Activated CD4-positive, alpha-beta T cell treated with anti-CD3 and anti-CD28 coated beads, Interleukin-10, Interleukin-2, amounts not matched to agents 100 ng/mL and 50 ng/mL, durations not matched to agents 16 hours and 8 hours (primary cell): ENCODE data around the gene CACNA1S.

Source experiments
- DNase-seq: peaks from one replicate; pipeline ENCODE4 v3.0.0-alpha.2; 2020

CACNA1S gene

DNA sequence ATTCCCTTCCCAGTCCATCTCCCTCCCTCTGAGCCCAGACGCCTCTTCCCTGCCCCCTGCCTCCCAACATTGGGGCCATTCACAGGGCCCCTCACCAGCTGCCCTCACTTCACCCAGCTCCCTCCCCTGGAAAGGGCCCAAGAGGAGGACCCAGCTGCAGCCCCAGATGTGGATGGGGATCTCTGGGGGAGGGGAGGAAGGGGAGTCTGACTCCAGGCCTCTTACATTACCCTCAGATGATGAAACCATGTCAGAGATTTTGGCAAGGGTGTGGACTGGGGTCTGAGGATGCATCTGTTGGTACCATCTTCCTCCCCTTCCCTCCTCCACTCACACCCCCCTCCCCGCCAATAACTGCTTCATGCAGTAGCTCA lies 87.6 kb downstream of the CACNA1S start:
- peak; percentile 31 for DNase-seq

DNA sequence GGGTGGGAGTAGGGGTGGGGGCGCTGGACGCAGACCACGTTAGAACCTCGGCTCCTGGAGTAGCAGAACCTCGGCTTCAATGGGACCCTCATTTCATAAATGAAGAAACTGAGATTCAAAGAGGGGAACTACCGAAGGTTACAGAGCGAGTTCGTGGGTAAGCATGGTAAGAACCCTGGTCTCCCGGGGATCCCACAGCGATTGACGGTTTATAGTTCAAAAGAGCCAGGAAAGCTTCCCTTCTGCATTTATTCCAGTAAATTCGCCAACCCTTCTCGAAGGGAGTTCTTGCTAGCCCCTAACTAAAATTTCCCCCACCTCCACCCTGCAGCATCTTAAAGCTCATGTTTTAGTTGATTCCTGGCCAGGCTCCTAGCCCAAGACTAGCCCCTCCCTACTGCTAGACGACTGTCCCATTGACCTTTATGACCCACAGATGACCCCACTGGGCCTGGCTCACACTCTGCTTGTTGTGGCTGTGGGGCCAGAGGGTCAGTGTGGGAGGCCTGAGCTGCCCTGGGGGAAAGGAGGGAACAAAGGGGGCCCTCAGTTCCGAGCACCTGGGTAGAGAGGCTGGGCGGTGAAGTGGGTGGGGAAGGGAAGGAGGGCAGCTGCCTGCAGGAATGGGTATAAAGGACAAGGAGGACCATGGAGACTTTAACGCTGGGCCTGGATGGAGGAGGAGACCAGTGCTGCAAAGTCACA lies 88.2 kb downstream of the CACNA1S start:
- no peak for DNase-seq

GRCh38 chr1:201023517-201023902 lies 88.7 kb downstream of the CACNA1S start, which contains the start of gene KIF21B:
TSS of gene KIF21B (minus strand) at chr1:201023714. CDS start at chr1:201023383, 331 bp downstream.
- peak; percentile 96 for DNase-seq

- DNase-seq = peak; percentile 66
Measured at GRCh38 chr1:201022820-201023516, 89.3 kb downstream of the CACNA1S start.

- DNase-seq = peak; percentile 21
Measured at GRCh38 chr1:201022493-201022819, 89.8 kb downstream of the CACNA1S start.

GRCh38 chr1:201021630-201022492 lies 90.4 kb downstream of the CACNA1S start:
- peak; percentile 31 for DNase-seq

DNA sequence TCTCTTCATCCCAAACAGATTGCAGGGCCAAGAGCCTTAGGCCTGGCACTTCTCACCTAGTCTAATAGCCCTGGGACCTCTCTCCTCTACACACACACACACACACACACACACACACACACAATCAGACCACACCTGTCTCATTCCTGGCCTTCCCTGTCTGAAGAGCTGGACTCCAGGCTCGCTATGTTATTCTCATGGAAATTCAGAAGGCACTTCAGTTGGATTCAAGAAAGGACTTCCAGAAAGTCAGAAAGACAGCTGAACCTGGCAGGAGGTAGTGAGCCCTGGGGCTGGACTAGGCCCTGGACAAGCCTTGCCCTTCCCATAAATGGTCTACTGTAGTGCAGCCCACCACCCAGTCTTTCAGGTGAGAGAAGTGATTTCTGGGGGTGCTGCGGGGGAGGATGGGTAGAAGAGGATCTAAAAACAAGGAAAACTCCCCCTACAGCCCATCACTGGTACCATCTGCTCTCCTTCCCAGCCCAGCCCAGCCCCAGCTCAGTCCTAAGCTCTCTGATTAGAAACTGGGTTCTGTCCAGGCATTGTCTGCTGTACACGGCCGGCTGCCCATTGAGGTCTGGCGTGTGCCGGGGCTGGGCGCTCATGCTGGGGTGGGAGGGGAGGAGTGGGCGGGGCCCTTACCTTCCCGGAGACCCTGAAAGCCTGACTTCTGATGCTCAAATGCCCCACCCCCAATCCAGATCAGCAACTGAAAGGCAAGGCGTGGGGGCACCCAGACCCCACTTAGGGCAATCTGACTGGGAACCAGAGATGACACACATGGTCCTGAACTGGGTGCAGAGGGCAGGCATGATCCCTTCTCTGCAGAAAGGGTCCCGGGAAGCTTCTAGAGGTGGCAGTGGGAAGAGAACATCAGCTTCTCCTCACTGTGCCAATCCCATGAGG lies 91.3 kb downstream of the CACNA1S start:
- DNase-seq = peak; percentile 62

DNA sequence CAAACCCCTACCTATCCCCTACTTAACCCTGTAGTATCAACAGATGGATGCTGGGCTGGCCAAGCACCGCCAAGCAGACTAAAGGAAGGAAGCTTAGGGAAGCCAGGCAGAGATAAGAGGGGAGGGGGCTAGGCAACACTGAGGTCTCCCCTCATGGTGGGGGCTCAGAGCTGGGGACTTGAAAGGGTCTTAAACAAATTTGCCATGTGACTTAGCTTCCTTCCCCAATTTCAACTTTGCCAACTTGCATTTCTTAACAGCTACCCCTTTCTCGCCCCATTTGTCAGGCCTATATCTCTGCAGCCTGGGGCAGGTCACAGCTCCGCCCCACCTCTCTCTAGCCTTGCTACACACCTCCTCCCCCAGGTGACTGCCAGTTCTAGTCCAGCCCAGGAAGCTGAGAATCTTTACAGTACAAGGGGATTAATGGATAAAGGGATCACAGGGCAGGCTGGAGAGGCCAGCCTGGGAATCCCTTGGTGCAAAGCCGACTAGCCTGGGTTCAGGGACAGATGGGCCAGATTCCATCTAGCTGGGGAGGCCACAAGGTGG lies 92.1 kb downstream of the CACNA1S start:
- DNase-seq = peak; percentile 76

DNA sequence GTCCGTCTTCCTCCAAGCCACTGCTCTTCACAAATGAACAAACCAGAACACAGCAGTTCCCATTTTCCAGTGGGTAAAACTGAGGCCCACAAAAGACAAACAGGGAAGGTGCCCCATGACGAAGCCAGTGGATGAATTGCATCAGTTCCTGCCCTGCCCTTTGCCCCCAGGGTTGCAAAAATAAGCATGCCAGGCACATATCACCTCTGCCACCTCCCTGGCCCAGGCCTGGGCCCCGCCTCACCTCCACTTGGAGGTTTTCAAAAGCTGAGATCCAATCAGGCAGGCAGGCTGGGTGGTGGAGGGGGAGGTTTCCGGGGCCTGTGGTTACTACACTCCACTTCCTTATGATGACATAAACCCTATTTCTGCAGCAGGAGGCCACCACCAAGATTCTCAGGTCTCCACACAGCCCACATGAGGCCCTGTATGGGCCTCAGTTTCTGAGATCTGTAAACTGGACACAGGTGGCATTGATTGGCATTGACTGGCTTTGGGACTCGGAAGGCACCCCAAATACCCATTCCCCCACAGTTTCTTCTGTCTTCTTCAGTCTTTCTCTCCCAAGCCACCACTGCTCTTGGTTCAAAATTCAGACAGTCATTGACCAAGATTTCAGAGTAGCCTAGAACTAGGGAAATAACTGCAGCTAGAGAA lies 92.8 kb downstream of the CACNA1S start:
- peak; percentile 98 for DNase-seq

GRCh38 chr1:201017828-201018163 lies 94.4 kb downstream of the CACNA1S start:
- DNase-seq = no peak

- DNase-seq = no peak
Measured at GRCh38 chr1:201016943-201017827, 95.0 kb downstream of the CACNA1S start.

DNA sequence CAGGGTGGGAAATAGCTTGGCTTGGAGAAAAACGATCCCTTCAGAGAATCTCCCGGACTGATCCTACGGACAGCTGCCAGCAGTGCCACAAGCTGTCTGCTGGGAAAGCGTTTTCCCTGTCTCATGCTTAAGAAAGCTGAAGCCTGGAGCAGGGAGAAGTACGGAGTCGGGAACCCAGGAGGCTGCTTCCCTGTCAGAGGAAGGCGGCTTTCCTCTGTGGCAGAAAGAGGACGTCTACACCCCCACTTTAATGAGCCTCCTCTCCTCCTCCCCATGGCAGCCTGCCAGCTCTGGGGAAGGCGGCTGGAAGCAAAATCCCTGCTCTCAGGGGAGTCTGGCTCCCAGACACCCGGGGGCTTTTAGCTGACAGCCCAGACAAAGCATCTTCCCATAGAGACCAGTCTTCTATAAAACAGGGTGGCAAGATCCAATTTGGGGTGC lies 96.0 kb downstream of the CACNA1S start:
- DNase-seq = no peak

DNA sequence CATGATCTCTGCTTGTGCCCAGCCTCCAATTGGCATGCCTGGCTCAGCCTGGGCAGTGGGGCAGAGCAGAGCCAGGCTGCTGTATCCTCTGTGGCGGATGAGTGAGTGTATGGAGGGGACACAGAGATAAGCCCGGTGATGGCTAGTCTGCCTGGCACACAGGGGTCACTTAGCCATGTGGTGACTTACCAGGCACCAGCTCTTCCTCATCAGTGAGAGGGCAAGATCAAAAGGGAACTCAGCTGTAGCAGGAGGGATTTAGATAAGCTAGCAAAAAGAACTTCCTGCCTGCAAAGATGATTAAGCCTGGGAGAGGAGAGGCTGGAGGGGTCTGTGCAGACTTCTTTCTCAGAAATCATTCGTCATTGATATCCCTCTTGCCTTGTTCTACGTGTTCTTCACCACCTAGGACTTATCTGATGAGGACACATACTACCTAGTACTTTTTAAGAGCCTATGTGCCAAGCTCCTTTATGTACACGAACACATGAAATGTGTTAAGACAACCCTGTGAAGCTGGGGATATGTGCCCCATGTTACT lies 96.6 kb downstream of the CACNA1S start:
- DNase-seq = peak; percentile 77

DNA sequence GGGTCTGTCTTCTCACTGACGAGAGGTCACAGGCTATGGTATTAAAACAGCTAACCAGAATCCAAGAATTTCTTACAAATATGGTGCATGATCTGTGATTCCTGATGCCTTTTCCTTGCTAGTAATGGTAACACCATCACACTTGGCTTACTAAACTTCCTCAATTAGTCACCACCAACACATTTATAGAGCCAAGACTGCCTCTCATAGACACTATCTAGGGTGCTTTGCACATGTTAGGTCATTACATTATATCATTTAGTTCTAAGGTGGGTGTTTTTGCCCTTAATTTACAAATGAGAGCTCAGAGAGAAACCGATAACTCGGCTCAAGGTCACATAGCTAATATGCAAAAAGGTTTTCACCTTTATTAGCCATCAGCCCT lies 97.4 kb downstream of the CACNA1S start:
- DNase-seq = no peak

DNA sequence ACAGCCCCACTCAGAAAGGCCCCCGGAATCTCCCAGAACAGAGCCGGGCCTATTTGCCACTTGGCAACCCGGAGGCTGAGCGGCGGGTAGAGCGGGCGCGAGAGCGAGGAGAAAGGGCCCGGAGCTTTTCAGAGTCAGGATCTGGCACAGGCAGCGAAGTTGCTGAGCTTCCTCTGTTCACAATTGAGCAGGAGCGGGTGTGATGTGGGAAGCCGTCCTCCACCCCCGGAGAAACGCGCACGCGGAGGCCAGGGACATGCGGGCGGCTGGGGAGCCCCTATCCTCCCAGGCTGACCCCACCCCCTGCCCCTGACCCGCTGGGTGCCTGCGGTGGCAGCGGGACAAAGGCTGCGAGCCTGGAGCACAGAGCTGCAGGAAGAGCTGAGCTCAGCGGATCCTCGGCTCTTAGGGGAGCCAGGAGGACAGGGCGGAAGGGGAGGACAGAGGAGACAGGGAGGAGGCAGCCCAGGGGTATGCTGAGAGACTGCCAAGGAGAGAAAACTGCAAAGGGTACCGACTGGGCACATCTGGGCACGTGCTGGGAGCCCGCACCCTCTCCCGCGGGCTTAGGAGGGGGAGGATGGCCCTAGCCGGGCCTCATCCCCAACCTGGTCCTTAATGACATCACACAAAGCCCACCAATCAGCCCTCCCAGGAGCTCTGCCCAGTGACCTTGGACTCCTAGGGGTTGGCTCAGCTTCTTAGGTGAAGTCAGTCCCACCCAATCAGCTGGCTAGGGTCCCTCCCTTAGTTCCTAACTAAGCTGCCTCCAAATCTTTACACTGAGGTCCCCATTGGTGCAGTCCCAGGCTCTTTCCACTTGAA lies 98.0 kb downstream of the CACNA1S start:
- DNase-seq = no peak

DNA sequence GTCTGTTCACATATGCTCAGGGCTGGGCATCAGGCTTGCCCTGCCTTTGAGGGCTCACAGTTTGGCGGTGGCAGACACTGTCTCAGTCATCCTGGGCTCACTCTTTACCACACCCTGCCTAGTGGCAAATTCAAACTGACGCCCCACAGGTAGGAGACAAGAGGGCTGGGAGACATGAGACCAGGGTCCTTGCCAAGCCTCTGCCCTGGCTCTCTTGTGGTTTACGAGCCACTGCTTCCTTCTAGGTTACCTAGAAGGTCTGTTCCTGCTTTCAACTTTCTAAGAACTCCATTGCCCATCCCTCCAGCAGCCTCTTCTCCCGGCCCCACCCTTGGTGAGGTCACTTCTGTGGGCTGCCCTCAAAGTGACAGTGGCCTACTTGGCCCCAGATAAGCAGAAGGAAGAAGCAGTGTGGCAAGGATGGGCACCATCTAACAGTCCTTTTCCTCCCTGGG lies 99.2 kb downstream of the CACNA1S start:
- DNase-seq = peak; percentile 42

DNA sequence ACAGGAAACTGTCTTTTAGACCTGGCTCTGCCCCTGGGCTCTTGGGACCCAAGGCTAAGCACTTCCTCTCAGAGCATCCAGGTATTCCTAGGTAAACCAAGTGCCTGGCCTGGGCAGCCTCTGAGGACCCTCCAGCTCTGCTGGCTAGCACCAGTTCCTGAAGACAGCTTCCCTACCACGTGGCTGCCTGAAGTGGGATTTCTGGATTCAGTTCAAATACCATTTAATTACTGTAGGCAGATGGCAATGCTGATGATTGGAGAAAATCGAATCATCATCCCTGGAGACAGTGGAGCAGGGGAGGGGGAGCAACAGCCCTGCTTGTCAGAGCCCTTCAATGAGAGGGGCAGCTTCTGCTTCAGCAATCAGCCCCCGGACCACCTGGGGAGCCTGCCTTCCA lies 100.6 kb downstream of the CACNA1S start:
- DNase-seq = no peak

DNA sequence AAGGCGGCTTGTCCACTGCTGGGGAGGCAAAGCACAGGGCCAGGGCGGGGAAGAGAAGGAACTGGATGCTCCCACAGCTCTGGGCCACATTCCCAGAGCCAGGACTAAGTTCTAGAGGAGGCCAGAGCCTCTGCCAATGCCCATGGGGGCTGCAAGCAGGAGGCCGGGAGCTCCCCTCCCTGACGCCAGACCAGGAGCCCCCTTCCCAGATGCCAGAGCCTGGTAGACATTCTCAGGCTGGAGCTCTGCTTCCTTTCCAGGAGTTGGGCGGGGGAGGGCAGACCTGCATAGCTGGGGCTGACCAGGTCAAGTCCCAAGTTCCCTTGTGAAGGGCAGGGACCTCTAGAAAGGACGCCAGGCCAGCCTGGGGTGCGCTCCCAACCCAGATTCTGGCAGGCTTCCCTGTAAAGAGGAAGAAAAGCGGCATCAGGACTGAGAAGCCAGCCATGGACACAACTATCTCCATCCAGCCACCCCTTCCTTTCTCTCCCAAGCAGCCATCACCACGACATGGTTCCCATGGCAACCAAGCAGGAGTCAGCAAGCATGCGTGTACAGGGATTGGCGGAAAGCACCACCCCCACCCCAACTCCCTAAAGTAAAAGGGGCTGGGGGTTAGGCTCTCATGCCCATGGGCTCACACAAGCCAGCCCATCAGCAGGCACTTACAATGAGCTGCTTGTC lies 102.1 kb downstream of the CACNA1S start:
- DNase-seq = no peak
